H1 (cell line): ENCODE data around the gene COL5A2. TPM values are rescaled to one million over a fixed set of nuclear protein-coding genes. Genes with fewer than 3 reads are reported as not detected.

Experiments used
- PHF8 ChIP-seq: fragments of 200-600 bp; sonication (generic); conservative IDR thresholded peaks from 2 replicates; pipeline ENCODE4 v1.7.1; 2012; ENCODE audit warnings: low read depth, mild to moderate bottlenecking, inconsistent platforms, low read length, moderate library complexity
- polyA plus RNA-seq, 7 experiments: library from polyadenylated mRNA; depleted of rRNA in 3 of 7; stranded (reverse) in 5 of 7; unstranded in 2 of 7; fragments of >200 nt in 5 of 7; fragments of 200-250 nt in 2 of 7; gene quantifications; 1 replicate in 5 of 7; 2 replicates in 1 of 7; 4 replicates in 1 of 7; pipeline versions ENCODE4 v1.2.1 to v1.2.3, GENCODE V29; 2011 to 2013; ENCODE audit warnings: missing spikeins in 2 of 7, mixed read lengths in 2 of 7
- total RNA-seq: library from RNA; stranded (reverse); fragmentation: NEBNext Ultra II Directional; extraction: Animal tissue kit (Norgen Biotek cat#: 25700); gene quantifications from 2 replicates; pipeline ENCODE4 v1.2.1, GENCODE V29; 2021

COL5A2 gene
- total and polyA plus RNA-seq, 2 of the 8 experiments (the other 6 are each of a cell fraction or from before 2014, with no cell fraction given): 4.7 to 24.2 TPM

GRCh38 chr2:189076120-189076519 is 103.4 kb downstream of the COL5A2 start (continued):
- TF ChIP-seq PHF8: no peak
- TF ChIP-seq, all 59 proteins: peak for 0
